ENCODE results near the gene FGD4. TPM values are rescaled to one million over a fixed set of nuclear protein-coding genes. Genes with fewer than 3 reads are reported as not detected.

The FGD4 gene
- total RNA-seq, 1 experiment from 2014 or later: 39.7 TPM

DNA sequence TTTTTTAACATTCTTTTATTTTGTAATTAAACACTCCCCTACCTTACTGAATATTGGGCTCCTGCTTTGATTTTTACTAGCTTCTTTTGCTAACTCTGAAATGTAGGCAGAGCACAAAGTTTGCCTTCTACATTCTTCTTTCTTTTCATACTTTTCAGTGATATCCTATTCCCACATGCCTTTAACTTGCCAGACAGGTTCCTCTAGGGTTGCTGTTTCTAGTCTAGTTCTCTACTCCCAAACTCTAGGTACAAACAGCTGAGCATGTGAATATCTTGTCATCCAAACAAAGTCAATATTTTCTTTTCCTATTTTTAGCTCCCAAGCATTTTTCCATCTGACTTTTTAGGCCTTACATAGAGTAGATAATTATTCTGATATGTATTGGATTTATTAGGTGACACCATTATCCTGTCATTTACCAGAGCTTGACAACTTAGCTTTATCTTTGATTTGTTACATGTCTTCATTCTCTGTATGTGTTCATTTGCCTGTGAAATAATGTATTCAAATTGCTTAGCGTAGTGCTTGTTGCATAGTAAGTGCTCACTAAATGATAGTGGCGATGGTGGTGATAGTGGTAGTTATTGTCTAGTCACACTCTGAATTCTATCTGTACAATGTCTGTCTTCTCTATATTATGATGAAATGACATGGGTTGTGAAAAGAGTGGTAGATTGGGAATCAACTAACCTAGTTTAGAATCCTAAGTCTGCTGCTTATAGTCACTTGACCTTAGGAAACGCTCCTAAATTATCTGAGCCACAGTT lies 206.2 kb downstream of the FGD4 start (continued):
- no peak for TF ChIP-seq TEAD4 (CRISPR knock-in tag; IDR thresholded peaks at IDR 0.05)
- TF ChIP-seq ZNF396 (CRISPR knock-in tag; IDR thresholded peaks at IDR 0.05; ENCODE audit: borderline replicate concordance): no peak
- TF ChIP-seq, protein P1, sequence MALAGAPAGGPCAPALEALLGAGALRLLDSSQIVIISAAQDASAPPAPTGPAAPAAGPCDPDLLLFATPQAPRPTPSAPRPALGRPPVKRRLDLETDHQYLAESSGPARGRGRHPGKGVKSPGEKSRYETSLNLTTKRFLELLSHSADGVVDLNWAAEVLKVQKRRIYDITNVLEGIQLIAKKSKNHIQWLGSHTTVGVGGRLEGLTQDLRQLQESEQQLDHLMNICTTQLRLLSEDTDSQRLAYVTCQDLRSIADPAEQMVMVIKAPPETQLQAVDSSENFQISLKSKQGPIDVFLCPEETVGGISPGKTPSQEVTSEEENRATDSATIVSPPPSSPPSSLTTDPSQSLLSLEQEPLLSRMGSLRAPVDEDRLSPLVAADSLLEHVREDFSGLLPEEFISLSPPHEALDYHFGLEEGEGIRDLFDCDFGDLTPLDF (CRISPR knock-in tag; IDR thresholded peaks at IDR 0.05): no peak
- TF ChIP-seq ZNF671 (CRISPR knock-in tag; IDR thresholded peaks at IDR 0.05): no peak
- TF ChIP-seq, protein P2, sequence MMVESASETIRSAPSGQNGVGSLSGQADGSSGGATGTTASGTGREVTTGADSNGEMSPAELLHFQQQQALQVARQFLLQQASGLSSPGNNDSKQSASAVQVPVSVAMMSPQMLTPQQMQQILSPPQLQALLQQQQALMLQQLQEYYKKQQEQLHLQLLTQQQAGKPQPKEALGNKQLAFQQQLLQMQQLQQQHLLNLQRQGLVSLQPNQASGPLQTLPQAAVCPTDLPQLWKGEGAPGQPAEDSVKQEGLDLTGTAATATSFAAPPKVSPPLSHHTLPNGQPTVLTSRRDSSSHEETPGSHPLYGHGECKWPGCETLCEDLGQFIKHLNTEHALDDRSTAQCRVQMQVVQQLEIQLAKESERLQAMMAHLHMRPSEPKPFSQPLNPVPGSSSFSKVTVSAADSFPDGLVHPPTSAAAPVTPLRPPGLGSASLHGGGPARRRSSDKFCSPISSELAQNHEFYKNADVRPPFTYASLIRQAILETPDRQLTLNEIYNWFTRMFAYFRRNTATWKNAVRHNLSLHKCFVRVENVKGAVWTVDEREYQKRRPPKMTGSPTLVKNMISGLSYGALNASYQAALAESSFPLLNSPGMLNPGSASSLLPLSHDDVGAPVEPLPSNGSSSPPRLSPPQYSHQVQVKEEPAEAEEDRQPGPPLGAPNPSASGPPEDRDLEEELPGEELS (CRISPR knock-in tag; IDR thresholded peaks at IDR 0.05): no peak

DNA sequence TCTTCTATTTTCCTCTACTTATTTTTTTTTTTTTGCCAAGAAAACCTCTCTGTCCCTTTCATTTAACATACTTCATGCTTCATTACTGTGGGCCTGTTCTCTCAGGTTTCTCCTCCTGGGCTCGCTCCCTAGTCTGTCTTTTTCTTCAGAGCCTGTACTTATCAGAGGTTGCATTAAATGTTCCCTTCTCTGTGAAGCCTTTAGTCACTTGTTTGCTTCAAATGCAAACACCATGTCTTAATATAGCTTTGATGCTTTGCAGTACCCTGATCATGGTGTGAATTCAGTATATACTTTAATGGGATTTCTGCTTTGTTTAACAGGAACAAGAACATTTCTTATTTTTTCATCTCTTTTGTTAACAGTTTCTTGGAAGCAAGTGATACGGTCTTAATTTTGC lies 207.1 kb downstream of the FGD4 start:
- CTCF ChIA-PET: no interaction called here
- no peaks in the 10 kb centered on the region for H3K27me3 Mint-ChIP-seq (ENCODE audit: low read depth)
- no peak for DNase-seq (ENCODE audit: low spot score)
- peaks cover 19% of the 10 kb centered on the region for H3K4me1 Mint-ChIP-seq
- no peaks in the 10 kb centered on the region for H3K9me3 Mint-ChIP-seq
- ATAC-seq: no peak
- no peak overlapping the region for H3K4me3 Mint-ChIP-seq
- peak overlapping the region; percentile 60; the same call in 1 of the 2 replicates for H3K27ac Mint-ChIP-seq
- peaks cover 31% of the 10 kb centered on the region for H3K36me3 Mint-ChIP-seq
- POLR2A ChIA-PET: no interaction called here
- TF ChIP-seq CBFB (CRISPR knock-in tag; IDR thresholded peaks at IDR 0.05; ENCODE audit: low read depth) (no peak), ZNF416 (CRISPR knock-in tag; IDR thresholded peaks at IDR 0.05) (no peak), HMGA2 (CRISPR knock-in tag; IDR thresholded peaks at IDR 0.05) (no peak), NR3C1 (CRISPR knock-in tag; conservative IDR thresholded peaks at IDR 0.05; ENCODE audit: low read depth) (no peak), ZNF671 (CRISPR knock-in tag; IDR thresholded peaks at IDR 0.05) (no peak), SMAD4 (CRISPR knock-in tag; IDR thresholded peaks at IDR 0.05) (no peak), ATF2 (CRISPR knock-in tag; IDR thresholded peaks at IDR 0.05; ENCODE audit: borderline replicate concordance, low read depth) (no peak), OVOL2 (CRISPR knock-in tag; IDR thresholded peaks at IDR 0.05; ENCODE audit: borderline replicate concordance) (no peak), ZSCAN18 (CRISPR knock-in tag; IDR thresholded peaks at IDR 0.05) (no peak), ZNF232 (CRISPR knock-in tag; IDR thresholded peaks at IDR 0.05) (no peak), AFF4 (CRISPR knock-in tag; IDR thresholded peaks at IDR 0.05; ENCODE audit: borderline replicate concordance) (no peak), E2F5 (CRISPR knock-in tag; IDR thresholded peaks at IDR 0.05) (no peak), ZNF423 (CRISPR knock-in tag; IDR thresholded peaks at IDR 0.05) (no peak), CDX4 (CRISPR knock-in tag; IDR thresholded peaks at IDR 0.05; ENCODE audit: borderline replicate concordance) (no peak), IRF2 (CRISPR knock-in tag; IDR thresholded peaks at IDR 0.05; ENCODE audit: borderline replicate concordance, low read depth) (no peak)
- TF ChIP-seq, protein P3, sequence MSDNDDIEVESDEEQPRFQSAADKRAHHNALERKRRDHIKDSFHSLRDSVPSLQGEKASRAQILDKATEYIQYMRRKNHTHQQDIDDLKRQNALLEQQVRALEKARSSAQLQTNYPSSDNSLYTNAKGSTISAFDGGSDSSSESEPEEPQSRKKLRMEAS (CRISPR knock-in tag; IDR thresholded peaks at IDR 0.05): no peak
- TF ChIP-seq, protein P4, sequence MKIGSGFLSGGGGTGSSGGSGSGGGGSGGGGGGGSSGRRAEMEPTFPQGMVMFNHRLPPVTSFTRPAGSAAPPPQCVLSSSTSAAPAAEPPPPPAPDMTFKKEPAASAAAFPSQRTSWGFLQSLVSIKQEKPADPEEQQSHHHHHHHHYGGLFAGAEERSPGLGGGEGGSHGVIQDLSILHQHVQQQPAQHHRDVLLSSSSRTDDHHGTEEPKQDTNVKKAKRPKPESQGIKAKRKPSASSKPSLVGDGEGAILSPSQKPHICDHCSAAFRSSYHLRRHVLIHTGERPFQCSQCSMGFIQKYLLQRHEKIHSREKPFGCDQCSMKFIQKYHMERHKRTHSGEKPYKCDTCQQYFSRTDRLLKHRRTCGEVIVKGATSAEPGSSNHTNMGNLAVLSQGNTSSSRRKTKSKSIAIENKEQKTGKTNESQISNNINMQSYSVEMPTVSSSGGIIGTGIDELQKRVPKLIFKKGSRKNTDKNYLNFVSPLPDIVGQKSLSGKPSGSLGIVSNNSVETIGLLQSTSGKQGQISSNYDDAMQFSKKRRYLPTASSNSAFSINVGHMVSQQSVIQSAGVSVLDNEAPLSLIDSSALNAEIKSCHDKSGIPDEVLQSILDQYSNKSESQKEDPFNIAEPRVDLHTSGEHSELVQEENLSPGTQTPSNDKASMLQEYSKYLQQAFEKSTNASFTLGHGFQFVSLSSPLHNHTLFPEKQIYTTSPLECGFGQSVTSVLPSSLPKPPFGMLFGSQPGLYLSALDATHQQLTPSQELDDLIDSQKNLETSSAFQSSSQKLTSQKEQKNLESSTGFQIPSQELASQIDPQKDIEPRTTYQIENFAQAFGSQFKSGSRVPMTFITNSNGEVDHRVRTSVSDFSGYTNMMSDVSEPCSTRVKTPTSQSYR (CRISPR knock-in tag; IDR thresholded peaks at IDR 0.05): no peak

Data from WTC11 (cell line).